NCI-H187 treated with DMSO at 0.1 percent for 48 hours (cell line): ENCODE measurements around the gene CCSER1.
"Not testable (repeated sequence)": the region's sequence is repeated elsewhere in the genome, so short reads cannot be mapped to it uniquely, and the experiment has no call there.

Experiments used
- DNase-seq: peaks from one replicate; lab custom pipeline; 2025; lab: John Stamatoyannopoulos, UW

Gene CCSER1

DNA sequence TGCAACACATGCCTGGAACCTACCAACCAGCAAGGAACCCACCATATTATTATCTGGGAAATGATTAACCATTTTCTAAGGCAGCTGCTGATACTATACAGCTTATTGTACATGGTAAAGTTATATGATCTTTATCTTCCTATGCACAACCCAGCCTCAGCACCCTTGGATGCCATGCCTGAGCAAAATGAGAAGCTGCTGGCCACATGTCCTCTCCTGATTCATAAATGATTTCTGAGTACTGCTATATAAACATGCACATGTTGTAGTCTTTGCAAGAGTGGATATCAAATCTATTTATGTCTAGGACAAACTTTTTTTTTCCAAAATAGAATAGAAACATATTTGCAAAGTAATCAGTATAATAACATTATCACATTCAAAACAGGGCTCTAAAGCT, 1043.6 kb downstream of the CCSER1 start:
- DNase-seq: no peak

DNA sequence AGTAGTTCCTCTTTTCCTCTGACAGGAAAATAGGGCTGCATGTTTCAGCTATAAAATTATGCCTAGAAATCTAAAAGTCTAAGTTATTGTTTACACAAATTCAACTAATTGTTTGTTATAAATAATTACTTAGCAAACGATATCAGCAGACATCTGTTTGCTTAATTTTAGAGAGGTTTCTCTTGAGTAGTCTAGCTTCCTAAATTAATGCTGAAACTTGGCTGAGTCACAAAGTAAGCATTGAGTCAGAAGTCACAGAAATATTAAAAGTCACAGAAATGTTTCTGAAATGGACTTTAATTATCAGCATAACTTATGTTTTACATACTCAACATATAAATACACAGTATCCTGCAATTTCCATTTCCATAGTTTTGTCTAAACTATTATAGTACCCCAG, 1044.0 kb downstream of the CCSER1 start:
- no peak for DNase-seq

DNA sequence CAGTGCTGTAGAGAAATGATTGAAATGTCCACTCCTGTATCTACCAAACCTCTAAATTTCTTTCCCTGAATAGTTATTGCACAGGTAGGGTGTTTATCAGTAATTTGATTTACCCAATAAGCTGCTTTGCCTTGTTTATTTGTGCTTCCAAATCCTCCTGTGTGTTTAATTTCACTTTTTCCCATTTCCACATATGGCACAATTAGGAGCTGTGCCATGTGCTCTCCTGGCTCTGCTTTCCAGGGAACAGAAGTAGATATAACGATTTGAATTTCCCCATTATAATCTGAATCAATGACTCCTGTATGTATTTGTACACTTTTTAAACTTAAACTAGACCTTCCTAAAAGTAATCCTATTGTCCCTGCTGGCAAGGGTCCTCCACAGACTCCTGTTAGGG, 1057.9 kb downstream of the CCSER1 start:
- DNase-seq: not testable (repeated sequence)

DNA sequence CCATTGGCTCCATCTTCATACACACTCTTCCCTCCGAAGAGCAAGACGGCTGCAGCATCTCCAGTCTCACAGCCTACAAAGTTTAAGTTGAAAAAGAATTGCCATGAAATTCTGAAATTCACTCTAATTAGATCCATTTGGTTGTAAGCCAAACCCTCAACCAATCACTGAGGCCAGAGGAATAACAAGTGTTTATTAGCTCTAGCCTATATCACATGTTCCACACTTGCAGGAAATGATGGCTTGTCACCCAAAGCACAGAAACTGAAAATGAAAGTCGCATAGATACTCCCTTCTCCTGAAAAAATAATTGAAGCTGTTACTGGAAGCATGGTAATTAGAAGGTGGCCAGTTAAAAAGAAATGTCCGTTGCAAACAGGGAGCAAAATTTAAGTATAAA, 1071.8 kb downstream of the CCSER1 start:
- no peak for DNase-seq

DNA sequence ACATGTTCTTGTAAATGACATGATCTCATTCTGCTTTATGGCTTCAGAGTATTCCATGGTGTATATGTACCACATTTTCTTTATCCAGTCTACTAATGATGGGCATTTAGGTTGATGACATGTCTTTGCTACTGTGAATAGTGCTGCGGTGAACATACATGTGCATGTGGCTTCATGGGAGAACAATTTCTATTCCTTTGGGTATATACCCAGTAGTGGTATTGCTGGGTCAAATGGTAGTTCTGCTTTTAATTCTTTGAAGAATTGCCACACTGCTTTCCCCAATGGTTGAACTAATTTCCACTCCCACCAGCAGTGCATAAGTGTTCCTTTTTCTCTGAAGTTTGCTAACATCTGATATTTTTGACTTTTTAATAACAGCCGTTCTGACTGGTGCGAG, 1080.3 kb downstream of the CCSER1 start:
- no peak for DNase-seq

DNA sequence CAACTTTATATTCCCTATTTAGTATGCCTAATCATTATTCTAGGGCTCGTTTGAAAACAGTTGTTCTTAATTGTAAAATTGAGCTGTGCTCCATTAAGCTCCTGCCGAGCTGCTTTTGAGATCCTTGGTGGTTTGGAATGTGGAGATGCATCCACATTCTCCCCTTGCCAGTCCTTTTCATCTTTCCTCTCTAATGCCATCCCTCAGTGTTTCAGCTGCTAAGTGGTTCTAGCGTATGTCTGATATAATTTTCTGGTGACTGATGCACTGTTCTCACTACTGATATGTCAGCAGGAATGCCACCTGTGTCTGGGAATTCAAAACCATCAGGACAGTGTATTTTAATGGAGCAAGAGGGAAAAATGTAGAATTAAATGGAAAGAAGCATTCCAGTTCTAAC, 1085.0 kb downstream of the CCSER1 start:
- DNase-seq: no peak

DNA sequence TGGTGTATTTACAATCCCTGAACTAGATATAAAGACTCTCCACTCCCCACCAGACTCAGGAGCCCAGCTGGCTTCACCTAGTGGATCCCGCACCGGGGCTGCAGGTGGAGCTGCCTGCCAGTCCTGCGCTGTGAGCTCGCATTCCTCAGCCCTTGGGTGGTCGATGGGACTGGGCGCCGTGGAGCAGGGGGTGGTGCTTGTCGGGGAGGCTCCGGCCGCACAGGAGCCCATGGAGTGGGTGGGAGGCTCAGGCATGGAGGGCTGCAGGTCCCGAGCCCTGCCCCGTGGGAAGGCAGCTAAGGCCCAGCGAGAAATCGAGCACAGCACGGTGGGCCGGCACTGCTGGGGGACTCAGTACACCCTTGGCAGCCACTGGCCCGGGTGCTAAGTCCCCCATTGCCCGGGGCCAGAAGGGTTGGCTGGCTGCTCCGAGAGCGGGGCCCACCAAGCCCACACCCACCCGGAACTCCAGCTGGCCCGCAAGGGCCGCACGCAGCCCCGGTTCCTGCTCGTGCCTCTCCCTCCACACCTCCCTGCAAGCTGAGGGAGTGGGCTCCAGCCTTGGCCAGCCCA, 1090.7 kb downstream of the CCSER1 start:
- DNase-seq: not testable (repeated sequence)

DNA sequence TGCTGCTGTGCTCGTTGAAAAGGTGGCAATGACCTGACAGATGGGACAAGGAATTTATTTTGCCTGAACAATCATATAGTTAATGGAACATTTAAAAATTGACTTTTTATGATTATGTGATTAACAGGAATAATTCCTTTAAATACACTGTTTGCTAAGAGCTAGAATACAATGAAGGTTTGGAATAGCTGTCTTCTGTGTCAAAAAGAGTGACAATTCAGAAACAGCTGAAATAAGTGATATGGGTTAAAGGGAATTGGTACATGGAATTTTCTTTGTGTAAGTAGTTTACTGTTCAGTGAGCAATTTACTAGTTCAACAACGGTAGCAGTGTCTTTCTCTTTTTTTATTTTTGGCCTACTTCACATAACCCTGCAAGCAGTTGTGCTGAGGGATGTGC, 1093.1 kb downstream of the CCSER1 start:
- DNase-seq: no peak

DNA sequence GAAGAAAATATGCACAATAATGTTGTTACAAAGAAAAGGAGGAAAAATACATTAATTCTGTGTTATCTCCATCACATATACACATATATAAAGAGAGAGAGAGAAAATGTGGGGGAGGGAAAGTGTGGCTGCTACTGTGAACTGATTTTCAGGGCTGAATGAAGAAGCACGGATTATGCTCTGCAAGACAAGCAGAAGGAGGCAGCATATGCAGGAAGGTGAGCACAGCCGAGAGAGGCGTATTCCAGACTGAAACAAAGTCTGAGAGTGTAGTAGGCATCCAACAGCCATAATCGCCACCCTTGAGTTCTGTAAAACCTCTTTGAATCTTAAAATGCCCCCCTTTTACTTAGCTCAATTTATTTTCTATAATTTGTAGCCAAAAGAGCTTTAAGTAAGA, 1094.8 kb downstream of the CCSER1 start:
- no peak for DNase-seq

DNA sequence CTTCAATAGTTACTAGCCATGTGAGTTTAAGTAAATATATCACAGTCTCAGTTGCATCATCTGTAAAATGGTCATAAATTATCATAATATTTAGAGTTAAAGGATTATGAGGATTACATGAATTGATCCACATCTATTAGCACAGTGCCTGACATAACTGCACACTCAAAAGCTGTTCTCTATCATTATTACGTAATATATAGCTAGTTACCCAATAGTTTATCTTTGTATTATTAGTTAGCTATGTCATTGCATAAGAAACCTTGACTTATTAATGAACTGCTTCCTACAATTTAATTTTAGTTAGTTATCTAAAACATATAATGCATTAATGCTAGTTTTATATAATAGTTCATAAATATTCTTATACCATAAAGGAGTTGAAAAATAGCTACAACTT, 1099.7 kb downstream of the CCSER1 start:
- DNase-seq: no peak

DNA sequence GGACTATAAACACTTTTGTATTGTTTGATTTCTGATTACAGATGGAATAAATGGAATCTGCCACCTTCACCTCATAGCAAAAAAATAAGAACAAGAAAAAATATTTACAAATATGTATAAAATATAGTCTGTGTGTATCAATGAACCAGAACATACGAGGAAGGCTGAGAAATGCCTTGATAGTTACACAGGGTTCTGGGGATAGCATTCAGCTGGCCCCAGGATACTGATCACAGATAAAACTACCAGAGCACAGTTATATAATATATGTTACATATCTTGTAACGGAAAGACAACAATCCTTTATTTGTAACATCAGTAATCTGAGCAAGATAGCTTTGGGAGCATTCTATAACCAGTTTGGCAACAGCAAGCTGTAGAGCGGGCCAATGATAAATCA, 1101.5 kb downstream of the CCSER1 start:
- DNase-seq: no peak

DNA sequence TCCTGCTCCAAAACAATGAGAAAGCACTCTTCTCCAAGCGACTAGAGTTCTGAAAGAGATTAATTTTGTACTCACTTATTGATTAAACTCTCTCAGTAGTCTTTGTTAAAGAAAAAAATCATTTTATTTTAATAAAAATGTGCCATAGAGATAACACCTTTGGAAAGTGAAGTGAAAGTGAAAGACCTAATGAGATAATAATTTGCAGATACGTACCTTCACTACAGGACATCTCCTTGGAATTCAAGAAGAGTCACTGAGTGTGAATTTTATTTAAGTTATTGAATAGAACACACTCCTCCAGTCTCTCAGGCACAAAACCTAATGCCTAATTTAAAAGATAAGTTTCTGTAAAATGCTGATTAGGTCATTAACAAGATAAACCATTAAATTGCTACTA, 1106.0 kb downstream of the CCSER1 start:
- no peak for DNase-seq

DNA sequence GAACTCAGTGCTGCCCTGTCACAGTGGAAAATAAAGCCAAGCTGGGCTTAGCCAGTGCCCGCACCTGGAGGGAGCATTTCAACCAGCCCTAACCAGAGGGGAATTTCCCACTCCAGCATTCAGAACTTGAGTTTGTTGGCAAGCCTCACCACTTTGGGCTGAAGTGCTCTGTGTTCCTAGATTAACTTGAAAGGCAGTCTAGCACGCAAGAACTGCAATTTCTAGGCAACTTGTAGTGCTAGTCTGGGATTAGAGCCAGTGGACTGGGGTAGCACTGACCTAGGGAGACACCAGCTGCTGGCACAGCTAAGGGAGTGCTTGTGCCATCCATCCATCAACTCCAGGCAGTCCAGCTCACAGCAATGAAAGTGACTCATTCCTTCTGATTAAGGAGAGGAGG, 1115.9 kb downstream of the CCSER1 start:
- no peak for DNase-seq

DNA sequence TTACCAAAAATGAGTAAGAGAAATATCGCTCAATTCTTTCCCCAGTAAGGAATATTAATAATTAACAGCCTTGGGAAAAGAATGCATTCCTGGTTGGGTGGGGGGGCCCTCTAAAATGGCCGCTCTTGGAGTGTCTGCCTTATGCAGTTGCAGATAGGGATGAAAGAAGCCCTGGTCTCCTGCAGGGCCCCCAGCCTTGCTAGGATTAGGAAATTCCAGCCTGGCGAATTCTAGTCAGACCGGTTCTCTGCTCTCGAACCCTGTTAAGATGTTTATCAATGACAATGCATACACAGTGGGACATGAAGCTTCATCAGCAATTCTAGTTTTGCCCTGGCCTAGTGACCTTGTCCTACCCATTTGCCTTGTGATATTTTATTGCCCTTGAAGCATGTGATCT, 1128.8 kb downstream of the CCSER1 start:
- DNase-seq: no peak

DNA sequence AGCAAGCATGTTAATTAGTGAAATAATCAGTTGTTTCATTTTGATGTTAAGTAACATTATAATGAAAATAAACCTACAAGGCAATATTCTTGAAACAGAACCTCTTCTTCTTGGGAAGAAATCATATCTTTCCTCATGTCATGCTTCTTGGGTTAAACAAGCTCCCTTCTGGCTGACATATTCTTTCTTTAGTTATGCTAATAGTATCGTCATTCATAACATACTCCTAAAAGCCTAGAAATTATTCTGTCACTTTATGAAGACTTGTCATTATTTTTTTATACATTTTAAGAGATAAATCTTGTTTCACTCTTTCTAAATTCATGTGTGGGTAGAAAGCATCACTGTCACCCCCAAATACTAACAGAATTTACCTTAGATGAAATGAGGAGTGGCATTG, 1129.6 kb downstream of the CCSER1 start:
- no peak for DNase-seq

DNA sequence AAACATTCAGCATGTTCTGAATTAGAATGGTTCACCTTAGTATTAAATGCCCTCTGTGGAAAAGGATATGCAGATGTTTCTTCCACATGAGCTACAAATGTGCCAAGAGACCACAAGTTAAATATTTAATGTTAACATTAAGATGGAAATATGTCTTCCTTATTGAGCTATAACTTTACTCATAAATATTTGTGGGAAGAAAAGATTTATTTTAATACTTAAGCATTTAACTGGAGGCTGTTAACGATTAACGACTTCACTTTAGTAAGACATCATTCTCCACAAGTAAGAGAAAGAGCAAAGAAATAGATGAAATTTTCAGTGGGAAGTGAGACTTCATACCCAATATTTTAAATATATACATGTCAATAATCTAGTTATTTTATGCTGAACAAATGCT, 1130.5 kb downstream of the CCSER1 start:
- DNase-seq: no peak

DNA sequence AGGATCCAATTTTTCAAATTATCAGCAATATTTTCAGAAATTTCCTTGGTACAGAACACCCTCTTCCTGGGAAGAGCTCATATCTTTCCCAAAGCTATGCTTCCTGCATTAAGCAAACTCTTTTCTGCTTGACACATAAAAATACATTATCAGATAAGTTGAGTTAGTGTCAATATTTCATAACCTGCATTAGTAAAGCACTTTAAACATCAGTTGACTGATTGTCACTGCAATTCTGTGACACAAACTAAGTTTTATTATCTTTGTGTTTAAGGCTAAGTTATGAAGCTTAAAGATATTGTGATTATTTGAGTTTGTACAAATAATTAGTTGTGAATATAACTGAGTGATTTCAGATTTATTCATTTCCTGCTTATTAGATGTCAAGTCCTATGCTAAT, 1131.1 kb downstream of the CCSER1 start:
- DNase-seq: no peak

DNA sequence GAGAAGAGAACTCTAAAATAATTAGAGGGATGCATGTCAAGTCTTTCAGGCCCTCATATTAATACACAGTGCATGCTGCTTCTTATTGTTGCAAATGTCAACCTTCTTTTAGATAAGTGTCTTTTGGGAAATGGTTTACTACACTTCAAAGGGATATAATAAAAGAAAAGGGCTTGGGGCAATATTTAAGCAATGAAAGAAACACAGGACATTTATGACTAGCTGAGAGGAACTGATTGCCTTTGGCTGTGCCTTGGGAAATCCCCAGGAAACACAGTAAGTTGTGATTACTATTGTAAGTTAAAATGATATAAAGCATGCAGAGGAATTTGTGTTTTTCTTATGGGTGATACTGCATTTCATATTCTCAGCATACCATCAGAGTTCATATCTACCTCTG, 1140.3 kb downstream of the CCSER1 start:
- no peak for DNase-seq

DNA sequence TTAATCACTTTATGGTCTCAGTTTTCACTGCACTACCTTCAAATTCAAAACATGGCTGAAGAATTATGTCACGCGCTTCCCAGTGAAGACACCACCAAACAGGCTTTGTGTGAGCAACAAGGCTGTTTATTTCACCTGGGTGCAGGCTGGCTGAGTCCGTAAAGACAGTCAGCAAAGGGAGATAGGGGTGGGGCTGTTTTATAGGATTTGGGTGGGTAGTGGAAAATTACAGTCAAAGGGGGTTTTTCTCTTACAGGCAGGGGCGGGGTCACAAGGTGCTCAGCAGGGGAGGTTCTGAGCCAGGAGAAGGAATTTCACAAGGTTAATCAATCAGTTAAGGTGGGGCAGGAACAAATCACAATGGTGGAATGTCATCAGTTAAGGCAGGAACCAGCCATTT, 1141.3 kb downstream of the CCSER1 start:
- DNase-seq: not testable (repeated sequence)

DNA sequence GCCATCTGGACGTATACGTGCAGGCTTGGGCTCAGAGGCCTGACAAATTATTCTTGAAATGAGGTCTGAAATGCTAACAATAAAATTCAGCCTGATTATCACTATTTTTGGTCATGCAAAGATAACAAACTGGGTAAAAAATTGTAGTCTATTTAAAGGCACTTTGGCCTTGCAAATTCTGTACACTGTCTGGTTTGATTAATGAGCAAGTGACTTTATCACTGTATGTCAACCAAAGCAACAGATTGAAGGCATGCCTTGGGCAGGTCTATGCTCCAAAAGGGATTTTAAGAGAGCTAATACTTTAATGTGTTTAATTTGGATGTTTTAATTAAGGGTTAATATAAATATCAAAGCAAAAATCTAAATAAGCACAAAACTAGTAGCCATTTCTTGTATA, 1141.7 kb downstream of the CCSER1 start:
- DNase-seq: no peak

DNA sequence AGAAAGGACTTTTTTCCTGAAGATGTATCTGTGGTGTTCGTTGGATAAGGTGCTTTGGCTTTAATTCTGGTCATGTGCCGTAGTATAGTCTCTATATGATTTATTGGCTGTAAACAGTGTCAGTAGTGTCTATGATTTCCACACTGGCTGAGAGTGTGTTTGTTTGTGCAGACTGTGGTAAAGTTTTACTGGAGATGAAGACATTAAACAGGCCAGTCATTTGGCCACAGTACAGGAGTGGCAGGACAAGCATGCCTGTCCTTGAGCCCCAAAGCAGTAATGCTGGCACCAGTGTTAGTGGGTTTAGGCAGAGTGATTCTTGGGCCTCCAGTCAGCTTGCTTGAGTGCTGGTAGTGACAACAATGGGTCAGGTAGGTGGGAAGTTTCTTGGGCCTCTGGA, 1152.7 kb downstream of the CCSER1 start:
- no peak for DNase-seq

DNA sequence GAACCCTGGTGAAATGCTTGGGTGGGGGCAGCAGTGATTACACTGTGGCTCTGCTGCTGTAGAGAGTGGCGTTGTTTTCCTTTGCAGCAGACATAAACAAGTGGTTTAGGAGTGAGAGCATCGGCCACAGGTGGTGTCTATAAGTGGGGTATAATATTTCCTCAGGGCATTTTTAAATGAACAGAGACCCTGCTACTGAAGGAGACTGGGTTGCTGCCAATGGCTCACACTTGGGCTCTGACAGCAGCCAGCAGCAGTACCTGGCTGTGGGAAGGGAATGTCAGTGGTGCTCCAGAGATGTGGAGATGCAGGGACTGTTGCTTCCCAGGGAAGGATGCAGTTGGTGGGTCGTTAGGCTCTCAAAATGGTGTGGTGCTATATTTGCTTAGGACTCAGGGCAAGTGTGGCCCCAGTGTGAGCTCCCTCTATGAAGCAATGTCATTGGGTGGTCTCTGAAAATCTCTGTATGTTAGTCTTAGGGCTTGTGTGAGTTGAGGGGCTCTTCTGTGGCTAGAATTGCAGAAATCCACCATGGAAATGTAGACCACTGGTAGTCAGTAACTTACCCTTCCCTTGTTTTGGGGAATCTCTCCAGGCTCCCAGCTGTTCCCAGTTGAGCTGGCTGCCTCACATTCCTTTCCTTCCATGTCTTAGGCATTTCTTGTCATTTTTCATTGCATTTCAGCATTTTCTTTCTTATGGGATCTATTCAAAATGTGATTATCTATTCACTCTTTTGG, 1153.5 kb downstream of the CCSER1 start:
- DNase-seq: no peak

DNA sequence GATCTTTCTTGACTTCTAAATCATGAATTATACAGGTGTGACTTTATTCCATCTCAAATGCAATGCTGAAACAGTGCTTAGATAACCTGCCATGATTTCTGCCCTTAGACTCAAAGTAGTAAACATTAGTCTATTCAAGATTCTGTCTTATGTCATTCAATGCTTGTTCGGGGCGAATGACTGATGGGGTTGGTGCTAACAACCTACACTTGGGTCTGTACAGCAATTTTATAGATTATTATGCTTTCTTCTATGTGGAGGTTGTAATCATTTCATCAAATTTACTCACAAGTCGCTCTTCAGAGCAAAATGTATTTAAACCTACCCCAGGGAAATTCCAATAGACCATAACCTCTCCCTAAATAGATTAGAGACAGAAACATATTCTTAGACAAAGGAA, 1155.0 kb downstream of the CCSER1 start:
- no peak for DNase-seq

DNA sequence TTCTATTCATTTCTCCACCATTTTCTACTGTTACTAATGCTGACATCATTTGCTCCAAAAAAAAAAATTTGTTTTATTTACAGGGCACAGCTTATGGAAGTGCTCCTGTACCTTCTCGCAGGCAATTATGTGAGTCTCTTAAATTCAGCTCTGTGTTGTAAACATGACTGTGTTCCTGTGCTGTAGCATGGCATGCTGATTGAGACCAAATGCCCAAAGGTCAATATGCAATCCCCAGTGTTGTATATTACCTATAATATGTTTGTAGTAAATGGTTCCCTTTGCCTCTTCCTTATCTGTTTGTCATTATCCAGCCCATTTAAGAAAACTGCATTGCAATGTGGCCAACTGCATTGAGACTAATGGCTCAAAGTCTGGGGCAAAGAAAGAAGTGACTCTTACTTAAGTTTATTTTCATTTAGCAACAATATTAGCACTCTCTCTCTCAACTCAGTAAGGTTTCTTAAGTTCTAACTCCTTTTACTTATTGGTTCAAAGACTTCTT, 1156.6 kb downstream of the CCSER1 start:
- no peak for DNase-seq
